ENCODE measurements around the gene PRICKLE2.

GRCh38 chr3:64221571-64222257 is 3.6 kb downstream of the PRICKLE2 start:
- TF ChIP-seq, protein P1, sequence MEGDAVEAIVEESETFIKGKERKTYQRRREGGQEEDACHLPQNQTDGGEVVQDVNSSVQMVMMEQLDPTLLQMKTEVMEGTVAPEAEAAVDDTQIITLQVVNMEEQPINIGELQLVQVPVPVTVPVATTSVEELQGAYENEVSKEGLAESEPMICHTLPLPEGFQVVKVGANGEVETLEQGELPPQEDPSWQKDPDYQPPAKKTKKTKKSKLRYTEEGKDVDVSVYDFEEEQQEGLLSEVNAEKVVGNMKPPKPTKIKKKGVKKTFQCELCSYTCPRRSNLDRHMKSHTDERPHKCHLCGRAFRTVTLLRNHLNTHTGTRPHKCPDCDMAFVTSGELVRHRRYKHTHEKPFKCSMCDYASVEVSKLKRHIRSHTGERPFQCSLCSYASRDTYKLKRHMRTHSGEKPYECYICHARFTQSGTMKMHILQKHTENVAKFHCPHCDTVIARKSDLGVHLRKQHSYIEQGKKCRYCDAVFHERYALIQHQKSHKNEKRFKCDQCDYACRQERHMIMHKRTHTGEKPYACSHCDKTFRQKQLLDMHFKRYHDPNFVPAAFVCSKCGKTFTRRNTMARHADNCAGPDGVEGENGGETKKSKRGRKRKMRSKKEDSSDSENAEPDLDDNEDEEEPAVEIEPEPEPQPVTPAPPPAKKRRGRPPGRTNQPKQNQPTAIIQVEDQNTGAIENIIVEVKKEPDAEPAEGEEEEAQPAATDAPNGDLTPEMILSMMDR (IDR thresholded peaks at IDR 0.05) = no peak
- TF ChIP-seq POLR2A (IDR thresholded peaks at IDR 0.05) = no peak
